IMR-90 (cell line): ENCODE measurements around the gene KCNT2. TPM values are rescaled to one million over a fixed set of nuclear protein-coding genes. Genes with fewer than 3 reads are reported as not detected.

Experiments used
- ATAC-seq: fragments of 200-7000 bp; cut with Tn5 transposase; 2 replicates; pipeline ENCODE4 v1.9.1; 2020; ENCODE audit warnings: low read depth, mild to moderate bottlenecking, moderate library complexity
- BruUV-seq: library from RNA; stranded (reverse); fragments of 400-500 nt; replicated peaks from 2 replicates; lab custom pipeline; 2021; lab: Mats Ljungman, UMichigan
- CTCF ChIA-PET: fragments of 300-600 bp; formaldehyde crosslinking; extraction: SDS; loops from one replicate; lab custom pipeline; 2021; ENCODE audit warnings: antibody characterized with exemption; lab: Yijun Ruan, JAX
- POLR2A ChIA-PET: fragments of 300-600 bp; sonication (Branson Sonifier 250); formaldehyde crosslinking; loops from one replicate; lab custom pipeline; 2022; ENCODE audit warnings: antibody characterized with exemption; ENCODE audit not compliant: unreplicated experiment; lab: Charles Lee
- DNase-seq: peaks from one replicate; pipeline ENCODE4 v3.0.0; 2013
- H2AFZ ChIP-seq: replicated peaks from 2 replicates; pipeline ENCODE3; 2013; ENCODE audit warnings: low read length, mild to moderate bottlenecking; ENCODE audit not compliant: poor library complexity
- H2AK5ac ChIP-seq: 2 replicates; pipeline ENCODE4 v1.6.1; 2013; ENCODE audit warnings: low read depth, low read length, inconsistent platforms
- H2AK9ac ChIP-seq: replicated peaks from 2 replicates; pipeline ENCODE3; 2013; ENCODE audit warnings: mild to moderate bottlenecking, low read depth, low read length, moderate library complexity; ENCODE audit not compliant: poor library complexity
- H2BK120ac ChIP-seq: 2 replicates; pipeline ENCODE4 v1.6.1; 2013; ENCODE audit warnings: low read depth, low read length, inconsistent platforms
- H2BK15ac ChIP-seq: 3 replicates; pipeline ENCODE4 v1.6.1; 2013; ENCODE audit warnings: low read depth, low read length, inconsistent platforms
- H2BK20ac ChIP-seq: 2 replicates; pipeline ENCODE4 v1.6.1; 2013; ENCODE audit warnings: low read depth, mild to moderate bottlenecking, inconsistent platforms, low read length, moderate library complexity
- H2BK5ac ChIP-seq: 2 replicates; pipeline ENCODE4 v1.6.1; 2013; ENCODE audit warnings: mild to moderate bottlenecking, low read depth, low read length, inconsistent platforms; ENCODE audit not compliant: poor library complexity, severe bottlenecking
- H3K14ac ChIP-seq: replicated peaks from 2 replicates; pipeline ENCODE4 v1.6.1; 2013; ENCODE audit warnings: low read depth, low read length, inconsistent platforms
- H3K18ac ChIP-seq: 2 replicates; pipeline ENCODE4 v1.6.1; 2013; ENCODE audit warnings: low read depth, low read length, control low read depth
- H3K23ac ChIP-seq: 2 replicates; pipeline ENCODE4 v1.6.1; 2013; ENCODE audit warnings: low read depth, low read length, inconsistent platforms
- H3K27ac ChIP-seq: 2 replicates; pipeline ENCODE4 v1.5.1; 2013; ENCODE audit warnings: mild to moderate bottlenecking, control low read depth, low read length; ENCODE audit not compliant: insufficient read depth
- H3K27me3 ChIP-seq: 2 replicates; pipeline ENCODE4 v1.6.1; 2013; ENCODE audit warnings: low read length; ENCODE audit not compliant: control insufficient read depth, insufficient read depth
- H3K36me3 ChIP-seq: 2 replicates; pipeline ENCODE4 v1.6.1; 2013; ENCODE audit warnings: low read length, mixed read lengths; ENCODE audit not compliant: control insufficient read depth, insufficient read depth
- H3K4ac ChIP-seq: 2 replicates; pipeline ENCODE4 v1.6.1; 2013; ENCODE audit warnings: low read depth, low read length, inconsistent platforms
- H3K4me1 ChIP-seq: 2 replicates; pipeline ENCODE4 v1.6.1; 2013; ENCODE audit warnings: low read length, mixed read lengths; ENCODE audit not compliant: control insufficient read depth, insufficient read depth
- H3K4me2 ChIP-seq: 2 replicates; pipeline ENCODE4 v1.6.1; 2013; ENCODE audit warnings: low read depth, mild to moderate bottlenecking, control low read depth, low read length, moderate library complexity
- H3K4me3 ChIP-seq: 2 replicates; pipeline ENCODE4 v1.5.1; 2013; ENCODE audit warnings: low read depth, mild to moderate bottlenecking, control low read depth, low read length, moderate library complexity; ENCODE audit not compliant: insufficient read depth
- H3K56ac ChIP-seq: 2 replicates; pipeline ENCODE4 v1.6.1; 2013; ENCODE audit warnings: low read length, inconsistent platforms; ENCODE audit not compliant: insufficient read depth; ENCODE audit errors: extremely low read depth
- H3K79me1 ChIP-seq, 2 experiments: 2 replicates each; pipeline ENCODE4 v1.6.1; 2013; ENCODE audit warnings: low read length in 2 of 2, inconsistent platforms in 1 of 2, low read depth in 1 of 2
- H3K9ac ChIP-seq: 2 replicates; pipeline ENCODE4 v1.6.1; 2013; ENCODE audit warnings: low read depth, low read length, control low read depth
- H3K9me1 ChIP-seq: 2 replicates; pipeline ENCODE4 v1.6.1; 2013; ENCODE audit warnings: low read length, inconsistent platforms; ENCODE audit not compliant: insufficient read depth
- H3K9me3 ChIP-seq: 2 replicates; pipeline ENCODE4 v1.6.1; 2013; ENCODE audit warnings: low read length; ENCODE audit not compliant: control insufficient read depth, insufficient read depth
- H4K20me1 ChIP-seq: 2 replicates; pipeline ENCODE4 v1.6.1; 2013; ENCODE audit warnings: low read length, inconsistent platforms; ENCODE audit not compliant: insufficient read depth
- H4K5ac ChIP-seq: 2 replicates; pipeline ENCODE4 v1.6.1; 2013; ENCODE audit warnings: mild to moderate bottlenecking, low read depth, low read length, control low read depth
- H4K8ac ChIP-seq, 2 experiments: 2 replicates each; pipeline ENCODE4 v1.6.1; 2013; ENCODE audit warnings: low read depth in 2 of 2, low read length in 2 of 2, control low read depth in 1 of 2, inconsistent platforms in 1 of 2
- H4K91ac ChIP-seq: 2 replicates; pipeline ENCODE4 v1.6.1; 2013; ENCODE audit warnings: low read depth, low read length, inconsistent platforms; ENCODE audit not compliant: insufficient read depth
- BHLHE40 ChIP-seq: fragments of 150-350 bp; IDR thresholded peaks from 2 replicates; pipeline ENCODE4 v1.6.1; 2016; ENCODE audit warnings: mild to moderate bottlenecking, low read depth, low read length
- CEBPB ChIP-seq: IDR thresholded peaks from 2 replicates; pipeline ENCODE4 v1.6.1; 2012; ENCODE audit warnings: low read depth, low read length, improper control_type of control experiment
- CHD1 ChIP-seq: IDR thresholded peaks from 2 replicates; pipeline ENCODE4 v1.6.1; 2012; ENCODE audit warnings: low read depth, low read length, improper control_type of control experiment
- CTCF ChIP-seq: conservative IDR thresholded peaks from 2 replicates; pipeline ENCODE4 v1.5.1; 2012; ENCODE audit warnings: mild to moderate bottlenecking, low read depth, low read length, improper control_type of control experiment
- ELK1 ChIP-seq: fragments of 150-350 bp; IDR thresholded peaks from 2 replicates; pipeline ENCODE4 v1.6.1; 2016; ENCODE audit warnings: low read depth, mild to moderate bottlenecking, low read length, moderate library complexity, borderline replicate concordance
- FOS ChIP-seq: fragments of 150-350 bp; IDR thresholded peaks from 2 replicates; pipeline ENCODE4 v1.6.1; 2016; ENCODE audit warnings: low read depth, low read length
- MAFK ChIP-seq: IDR thresholded peaks from 2 replicates; pipeline ENCODE4 v1.6.1; 2012; ENCODE audit warnings: low read depth, low read length, improper control_type of control experiment
- MAZ ChIP-seq: IDR thresholded peaks from 2 replicates; pipeline ENCODE4 v1.6.1; 2012; ENCODE audit warnings: low read depth, mild to moderate bottlenecking, low read length, improper control_type of control experiment, moderate library complexity, borderline replicate concordance
- MXI1 ChIP-seq: IDR thresholded peaks from 2 replicates; pipeline ENCODE4 v1.6.1; 2012; ENCODE audit warnings: low read depth, mild to moderate bottlenecking, low read length, moderate library complexity, borderline replicate concordance
- POLR2A ChIP-seq: IDR thresholded peaks from 2 replicates; pipeline ENCODE4 v1.6.1; 2012; ENCODE audit warnings: mild to moderate bottlenecking, low read depth, low read length
- RAD21 ChIP-seq: IDR thresholded peaks from 2 replicates; pipeline ENCODE4 v1.6.1; 2012; ENCODE audit warnings: low read length, improper control_type of control experiment
- RCOR1 ChIP-seq: IDR thresholded peaks from 2 replicates; pipeline ENCODE4 v1.6.1; 2012; ENCODE audit warnings: mild to moderate bottlenecking, low read length, improper control_type of control experiment; ENCODE audit not compliant: insufficient replicate concordance
- RFX5 ChIP-seq: IDR thresholded peaks from 2 replicates; pipeline ENCODE4 v1.8.0; 2012; ENCODE audit warnings: low read depth, mild to moderate bottlenecking, low read length, moderate library complexity
- dilution Hi-C: fragments of 300-500 bp; cut with HindIII; formaldehyde crosslinking; loops from one replicate; pipeline ENCODE4 v1.14.3; 2018; ENCODE audit warnings: low sequenced_read_pairs; ENCODE audit not compliant: unreplicated experiment
- in situ Hi-C: fragments of 300-500 bp; cut with MboI; formaldehyde crosslinking; loops from 3 replicates; pipeline ENCODE4 v1.14.3; 2019; ENCODE audit warnings: low sequenced_read_pairs, inconsistent platforms, mixed read lengths
- intact Hi-C: fragments of 100-400 bp; cut with micrococcal nuclease; formaldehyde crosslinking; loops from 2 replicates; pipeline ENCODE4 v1.10.0; 2022
- polyA plus RNA-seq, 3 experiments: library from polyadenylated mRNA; depleted of rRNA; stranded (reverse); fragments of >200 nt; gene quantifications; 2 replicates each; pipeline ENCODE4 v1.2.3, GENCODE V29; 2012; ENCODE audit warnings: low replicate concordance in 1 of 3
- total RNA-seq: library from RNA; depleted of rRNA; stranded (reverse); fragments of >200 nt; gene quantifications from 2 replicates; pipeline ENCODE4 v1.2.3, GENCODE V29; 2012
- TF ChIP-seq, protein P1 (sequence below): fragments of 150-350 bp; IDR thresholded peaks from 2 replicates; pipeline ENCODE4 v1.6.1; 2017; ENCODE audit warnings: mild to moderate bottlenecking, antibody characterized with exemption, low read length, low read depth

Gene KCNT2
- total and polyA plus RNA-seq, 2 of the 4 experiments (the other 2 are of a cell fraction): 0.22 to 0.72 TPM

GRCh38 chr1:196486346-196486745 is 121.9 kb downstream of the KCNT2 start:
- Histone ChIP-seq H3K9ac (no peak overlapping the region), H3K4ac (no peak overlapping the region), H3K27me3 (no peaks in the 10 kb centered on the region), H4K20me1 (no peaks in the 10 kb centered on the region), H3K14ac (no peak overlapping the region), H4K8ac (no peak overlapping the region), H2AK5ac (no peak overlapping the region), H4K91ac (no peak overlapping the region), H2AFZ (no peak overlapping the region), H2BK5ac (no peak overlapping the region), H2BK20ac (no peak overlapping the region), H2BK15ac (no peak overlapping the region), H2AK9ac (no peak overlapping the region), H3K4me1 (no peaks in the 10 kb centered on the region), H3K23ac (no peak overlapping the region), H3K79me1 (no peaks in the 10 kb centered on the region), H3K36me3 (no peaks in the 10 kb centered on the region), H3K18ac (no peak overlapping the region), H3K9me1 (no peaks in the 10 kb centered on the region), H3K56ac (no peak overlapping the region), H3K9me3 (no peaks in the 10 kb centered on the region), H4K5ac (no peak overlapping the region), H3K4me3 (no peak overlapping the region), H2BK120ac (no peak overlapping the region), H3K27ac (no peak overlapping the region), H3K4me2 (no peak overlapping the region)
- no TSS peak for BruUV-seq
- in situ Hi-C loops (no loop called here), intact Hi-C loops (no loop called here), dilution Hi-C loops (no loop called here)
- TF ChIP-seq BHLHE40: no peak
- TF ChIP-seq FOS: no peak
- no peak for TF ChIP-seq CEBPB
- no peak for TF ChIP-seq CHD1
- TF ChIP-seq RAD21: no peak
- no peak for TF ChIP-seq RFX5
- TF ChIP-seq POLR2A: no peak
- no peak for TF ChIP-seq ELK1
- TF ChIP-seq CTCF: no peak
- TF ChIP-seq RCOR1: no peak
- no peak for TF ChIP-seq MAZ
- TF ChIP-seq MXI1: no peak
- TF ChIP-seq, protein P1, sequence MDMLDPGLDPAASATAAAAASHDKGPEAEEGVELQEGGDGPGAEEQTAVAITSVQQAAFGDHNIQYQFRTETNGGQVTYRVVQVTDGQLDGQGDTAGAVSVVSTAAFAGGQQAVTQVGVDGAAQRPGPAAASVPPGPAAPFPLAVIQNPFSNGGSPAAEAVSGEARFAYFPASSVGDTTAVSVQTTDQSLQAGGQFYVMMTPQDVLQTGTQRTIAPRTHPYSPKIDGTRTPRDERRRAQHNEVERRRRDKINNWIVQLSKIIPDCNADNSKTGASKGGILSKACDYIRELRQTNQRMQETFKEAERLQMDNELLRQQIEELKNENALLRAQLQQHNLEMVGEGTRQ: no peak
- TF ChIP-seq MAFK: no peak
- ATAC-seq (no peak), DNase-seq (no peak)
- ChIA-PET POLR2A (no interaction called here), CTCF (no interaction called here)
